Neuron (in vitro differentiated cells): Measurements from ENCODE around the gene EPS8L2.
"Not testable (repeated sequence)": the region's sequence is repeated elsewhere in the genome, so short reads cannot be mapped to it uniquely, and the experiment has no call there.

Source experiments
- H2AFZ ChIP-seq: one replicate; pipeline ENCODE4 v1.6.1; 2013; ENCODE audit warnings: low read depth, mild to moderate bottlenecking, inconsistent platforms, low read length, moderate library complexity
- H3K27me3 ChIP-seq: one replicate; pipeline ENCODE4 v1.6.1; 2013; ENCODE audit warnings: low read length; ENCODE audit not compliant: insufficient read depth
- H3K36me3 ChIP-seq: one replicate; pipeline ENCODE4 v1.6.1; 2013; ENCODE audit warnings: low read length; ENCODE audit not compliant: insufficient read depth
- H3K4me1 ChIP-seq: one replicate; pipeline ENCODE4 v1.6.1; 2013; ENCODE audit warnings: low read length; ENCODE audit not compliant: insufficient read depth
- H3K4me3 ChIP-seq: 2 replicates; pipeline ENCODE4 v1.5.1; 2013; ENCODE audit warnings: mild to moderate bottlenecking, low read length, moderate library complexity
- H3K9me3 ChIP-seq: one replicate; pipeline ENCODE4 v1.6.1; 2013; ENCODE audit warnings: low read length

The EPS8L2 gene

GRCh38 chr11:727859-728748, 22.1 kb downstream of the EPS8L2 start:
- H3K4me3 ChIP-seq = no peak overlapping the region
- no peak overlapping the region for H2AFZ ChIP-seq
- H3K9me3 ChIP-seq = no peaks in the 10 kb centered on the region
- H3K36me3 ChIP-seq = no peaks in the 10 kb centered on the region
- peaks cover 39% of the 10 kb centered on the region for H3K27me3 ChIP-seq
- H3K4me1 ChIP-seq = no peaks in the 10 kb centered on the region

- Histone ChIP-seq H3K4me1 (no peaks in the 10 kb centered on the region), H3K27me3 (peaks cover 35% of the 10 kb centered on the region), H2AFZ (no peak overlapping the region), H3K4me3 (no peak overlapping the region), H3K36me3 (no peaks in the 10 kb centered on the region), H3K9me3 (no peaks in the 10 kb centered on the region)
Measured at GRCh38 chr11:728901-729491, 23.0 kb downstream of the EPS8L2 start.

- H3K4me3 ChIP-seq = no peak overlapping the region
- H3K36me3 ChIP-seq = no peaks in the 10 kb centered on the region
- H2AFZ ChIP-seq = no peak overlapping the region
- H3K4me1 ChIP-seq = no peaks in the 10 kb centered on the region
- H3K9me3 ChIP-seq = no peaks in the 10 kb centered on the region
- peaks cover 29% of the 10 kb centered on the region for H3K27me3 ChIP-seq
Measured at GRCh38 chr11:729492-730074, 23.6 kb downstream of the EPS8L2 start.

GRCh38 chr11:733072-733471, 27.0 kb downstream of the EPS8L2 start:
- Histone ChIP-seq H3K36me3 (no peaks in the 10 kb centered on the region), H2AFZ (no peak overlapping the region), H3K4me3 (no peak overlapping the region), H3K4me1 (peaks cover 11% of the 10 kb centered on the region), H3K27me3 (no peaks in the 10 kb centered on the region), H3K9me3 (no peaks in the 10 kb centered on the region)

- H3K4me1 ChIP-seq = peaks cover 17% of the 10 kb centered on the region
- not testable (repeated sequence) for H3K36me3 ChIP-seq, H3K9me3 ChIP-seq, H3K4me3 ChIP-seq, H3K27me3 ChIP-seq, H2AFZ ChIP-seq
Measured at GRCh38 chr11:734541-734940, 28.5 kb downstream of the EPS8L2 start.

- Histone ChIP-seq H3K4me1 (peaks cover 21% of the 10 kb centered on the region), H3K27me3 (no peaks in the 10 kb centered on the region), H3K4me3 (peak overlapping the region; percentile 6), H2AFZ (no peak overlapping the region), H3K9me3 (no peaks in the 10 kb centered on the region), H3K36me3 (no peaks in the 10 kb centered on the region)
Measured at GRCh38 chr11:737366-737765, 31.3 kb downstream of the EPS8L2 start.

GRCh38 chr11:737899-738298, 31.9 kb downstream of the EPS8L2 start:
- peaks cover 21% of the 10 kb centered on the region for H3K4me1 ChIP-seq
- not testable (repeated sequence) for H3K36me3 ChIP-seq, H3K9me3 ChIP-seq, H3K27me3 ChIP-seq, H2AFZ ChIP-seq
- peak overlapping the region; percentile 6 for H3K4me3 ChIP-seq

GRCh38 chr11:742156-742546, 36.1 kb downstream of the EPS8L2 start:
- Histone ChIP-seq H3K27me3 (no peaks in the 10 kb centered on the region), H3K4me1 (peaks cover 19% of the 10 kb centered on the region), H3K36me3 (no peaks in the 10 kb centered on the region), H3K9me3 (no peaks in the 10 kb centered on the region), H2AFZ (no peak overlapping the region), H3K4me3 (no peak overlapping the region)

GRCh38 chr11:742571-743201, 36.7 kb downstream of the EPS8L2 start:
- Histone ChIP-seq H3K4me1 (peaks cover 13% of the 10 kb centered on the region), H3K9me3 (no peaks in the 10 kb centered on the region), H3K27me3 (no peaks in the 10 kb centered on the region), H3K36me3 (no peaks in the 10 kb centered on the region), H3K4me3 (no peak overlapping the region), H2AFZ (no peak overlapping the region)

GRCh38 chr11:745428-745827, 39.4 kb downstream of the EPS8L2 start:
- Histone ChIP-seq H3K4me1 (peaks cover 15% of the 10 kb centered on the region), H3K4me3 (no peak overlapping the region), H3K9me3 (no peaks in the 10 kb centered on the region), H3K27me3 (no peaks in the 10 kb centered on the region), H3K36me3 (no peaks in the 10 kb centered on the region), H2AFZ (no peak overlapping the region)

GRCh38 chr11:746289-747157, 40.5 kb downstream of the EPS8L2 start:
- H3K4me3 ChIP-seq = peak overlapping the region; percentile 95
- H2AFZ ChIP-seq = peak overlapping the region; percentile 92
- peaks cover 11% of the 10 kb centered on the region for H3K4me1 ChIP-seq
- no peaks in the 10 kb centered on the region for H3K9me3 ChIP-seq
- H3K36me3 ChIP-seq = no peaks in the 10 kb centered on the region
- no peaks in the 10 kb centered on the region for H3K27me3 ChIP-seq

GRCh38 chr11:747158-748006, 41.4 kb downstream of the EPS8L2 start, which contains the start of gene TALDO1:
TALDO1 (plus strand) TSS chr11:747464; CDS start chr11:747482, 18 bp downstream.
- Histone ChIP-seq H3K9me3 (no peaks in the 10 kb centered on the region), H3K4me1 (peaks cover 11% of the 10 kb centered on the region), H3K27me3 (no peaks in the 10 kb centered on the region), H3K4me3 (peak within 1 kb of the TSS; percentile 95), H3K36me3 (peaks cover 2% of the 10 kb centered on the region), H2AFZ (peak within 1 kb of the TSS; percentile 92)
